GM19397 (cell line): ENCODE measurements around the gene HECTD4.
A peak's percentile ranks its signal among the peaks of the same experiment; 100 is the strongest.

Source experiments
- ATAC-seq: cut with Tn5 transposase; IDR thresholded peaks from one replicate; pipeline ENCODE4 v1.9.1; 2021; ENCODE audit warnings: mild to moderate bottlenecking, moderate library complexity; ENCODE audit not compliant: unreplicated experiment

HECTD4 gene

DNA sequence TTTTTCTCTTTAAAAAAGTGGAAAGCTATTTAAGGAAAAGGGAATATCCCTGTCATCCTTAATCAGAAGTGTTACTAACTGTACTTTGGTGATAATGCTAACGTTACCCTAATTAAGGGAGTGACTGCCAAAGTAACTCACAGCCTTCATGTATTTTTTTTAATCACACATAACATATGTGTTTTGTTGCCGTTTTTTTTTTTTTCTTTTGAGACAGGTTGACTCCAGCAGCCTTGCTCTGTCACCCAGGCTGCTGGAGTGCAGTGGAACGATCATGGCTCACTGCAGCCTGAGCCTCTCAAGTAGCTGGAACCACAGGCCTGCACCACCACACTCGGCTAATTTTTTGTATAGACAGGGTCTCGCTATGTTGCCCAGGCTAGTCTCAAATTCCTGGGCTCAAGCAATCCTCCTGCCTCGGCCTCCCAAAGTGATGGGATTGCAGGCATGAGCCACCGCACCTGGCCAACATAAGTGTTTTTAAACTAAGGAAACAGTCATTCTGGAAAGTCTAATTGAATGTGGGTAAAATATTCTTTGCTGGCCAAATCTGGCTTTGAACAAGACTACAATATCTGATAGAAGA is 56.5 kb downstream of the HECTD4 start:
- ATAC-seq = no peak

DNA sequence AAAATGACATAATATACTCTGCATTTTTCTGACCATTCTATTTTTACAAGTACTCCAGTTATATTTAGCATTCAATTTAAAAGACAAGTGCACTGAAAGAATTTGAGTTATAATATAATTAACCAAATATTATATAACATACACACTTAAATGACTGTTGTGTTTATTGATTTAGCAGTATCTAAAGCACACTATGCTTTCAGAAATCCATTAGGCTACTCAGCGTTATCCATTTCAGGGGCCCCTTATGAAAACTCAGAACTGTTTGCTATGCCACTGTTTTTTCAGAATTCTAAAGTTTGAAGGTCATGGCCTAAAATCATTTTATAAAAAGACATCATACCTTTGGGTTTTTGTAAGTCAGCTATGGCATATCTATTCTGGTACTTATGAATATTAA is 57.1 kb downstream of the HECTD4 start:
- no peak for ATAC-seq

DNA sequence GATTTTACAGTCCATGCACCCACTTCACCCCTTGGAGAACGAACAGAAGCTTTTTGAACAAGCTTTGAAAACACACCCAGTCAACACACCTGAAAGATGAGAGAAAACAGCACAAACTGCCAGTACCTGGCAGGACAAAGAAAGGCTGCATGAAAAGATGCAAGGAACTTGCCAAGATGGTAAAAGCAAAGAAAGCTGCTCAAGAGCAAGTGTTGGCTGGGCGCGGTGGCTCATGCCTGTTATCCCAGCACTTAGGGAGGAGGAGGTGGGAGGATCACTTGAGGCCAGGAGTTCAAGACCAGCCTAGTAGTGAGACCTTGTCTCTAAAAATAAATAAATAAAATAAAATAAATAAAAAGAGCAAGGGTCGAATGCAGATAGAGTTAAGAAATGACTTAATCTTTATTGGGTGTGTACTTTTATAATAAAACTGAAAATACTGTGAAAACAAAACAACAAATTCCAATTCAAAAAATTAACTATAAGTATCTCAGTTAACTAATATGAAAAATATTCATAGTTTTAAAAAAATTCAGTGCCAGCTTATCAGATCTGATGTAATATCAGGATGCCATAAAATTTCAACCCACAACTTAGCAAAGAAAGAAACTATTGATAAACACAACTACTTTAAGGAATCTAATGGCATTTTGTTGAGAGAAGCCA is 59.2 kb downstream of the HECTD4 start:
- no peak for ATAC-seq

DNA sequence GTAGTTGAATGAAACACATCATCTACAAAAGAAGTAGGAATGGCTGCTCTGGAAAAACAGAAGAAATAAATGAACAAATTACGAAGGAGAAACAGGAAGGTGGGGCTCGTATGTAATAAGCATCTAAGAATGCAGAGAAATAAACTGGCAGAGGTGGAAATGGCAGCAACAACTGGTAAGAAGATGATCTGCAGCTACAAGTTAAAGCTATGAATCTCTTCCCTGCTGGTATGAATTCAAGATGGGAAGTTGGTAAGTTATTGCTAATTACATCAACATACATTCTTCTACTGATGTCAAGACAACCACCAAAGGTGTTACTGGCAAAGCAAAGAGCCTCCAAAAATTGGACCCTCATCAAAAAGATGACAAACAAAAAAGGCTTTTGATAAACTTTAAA is 59.8 kb downstream of the HECTD4 start:
- ATAC-seq = no peak

DNA sequence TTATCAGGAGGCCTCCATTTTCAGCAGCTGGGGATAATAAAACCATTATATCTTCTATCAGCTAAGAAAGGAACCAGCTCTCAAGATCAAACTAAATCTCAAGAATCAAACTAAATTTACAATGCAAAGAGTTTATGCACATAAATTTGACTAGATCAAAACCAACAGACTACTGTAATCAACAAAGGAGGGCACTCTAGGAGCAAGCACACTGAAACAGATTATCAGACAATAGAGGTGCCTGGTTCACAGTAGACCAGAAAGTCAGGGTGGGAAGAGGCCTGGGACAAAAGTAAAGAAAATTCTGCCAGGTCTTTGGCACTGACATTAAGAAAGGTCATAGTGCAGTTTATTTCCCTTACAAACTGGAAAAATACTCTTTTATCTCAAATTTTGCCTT is 61.0 kb downstream of the HECTD4 start:
- no peak for ATAC-seq

DNA sequence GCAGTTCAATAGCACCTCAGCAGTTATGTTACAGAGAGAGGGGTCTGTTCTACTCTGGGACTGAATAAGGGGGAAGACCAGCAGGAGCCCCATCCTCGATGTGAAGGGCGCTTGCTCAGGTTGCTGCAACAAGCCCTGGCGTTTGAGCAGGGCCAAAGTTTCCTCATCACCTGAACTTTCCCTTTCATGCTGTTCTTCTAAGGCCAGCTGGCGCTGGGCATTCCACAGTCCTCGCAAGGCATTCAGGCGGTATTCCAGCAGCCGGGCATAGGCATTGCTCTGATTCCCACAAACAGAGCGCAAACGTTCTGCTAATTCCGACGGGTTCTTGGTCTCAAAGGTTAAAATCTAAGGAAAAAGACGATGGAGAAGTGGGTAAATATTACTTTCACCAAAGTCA is 62.8 kb downstream of the HECTD4 start:
- no peak for ATAC-seq

DNA sequence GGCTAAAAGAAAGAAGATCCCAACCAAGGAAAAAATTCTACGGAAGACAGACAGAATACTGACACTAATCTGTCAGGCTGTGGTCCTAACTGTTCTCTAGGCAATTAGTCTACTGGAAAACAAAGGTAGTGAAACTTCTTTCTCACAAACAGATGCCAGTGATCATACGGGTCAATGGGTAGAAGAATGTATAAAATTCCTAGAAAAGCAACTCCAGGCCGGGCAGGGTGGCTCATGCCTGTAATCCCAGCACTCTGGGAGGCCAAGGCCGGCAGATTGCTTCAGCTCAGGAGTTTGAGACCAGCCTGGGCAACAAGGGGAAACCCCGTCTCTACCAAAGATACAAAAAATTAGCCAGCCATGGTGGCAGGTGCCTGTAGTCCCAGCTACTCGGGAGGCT is 64.8 kb downstream of the HECTD4 start:
- no peak for ATAC-seq

DNA sequence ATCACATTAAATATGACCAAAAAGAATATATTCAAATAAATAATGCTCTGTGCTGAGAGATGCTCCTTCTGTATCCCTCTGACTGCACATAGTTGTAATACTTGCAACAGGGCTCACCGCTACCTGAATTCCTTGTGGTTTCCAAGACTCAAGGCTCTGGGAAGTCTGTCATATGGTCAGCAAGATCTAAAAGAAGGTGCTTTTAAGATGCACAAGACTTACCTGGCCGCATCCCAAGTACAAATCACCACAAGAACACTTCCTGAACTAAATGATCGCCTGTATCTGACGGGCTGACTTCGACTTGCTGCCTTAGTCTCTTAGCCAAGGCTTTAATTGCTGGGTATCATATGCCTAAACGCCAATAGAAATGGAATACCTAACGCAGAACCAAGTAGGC is 67.2 kb downstream of the HECTD4 start:
- no peak for ATAC-seq

DNA sequence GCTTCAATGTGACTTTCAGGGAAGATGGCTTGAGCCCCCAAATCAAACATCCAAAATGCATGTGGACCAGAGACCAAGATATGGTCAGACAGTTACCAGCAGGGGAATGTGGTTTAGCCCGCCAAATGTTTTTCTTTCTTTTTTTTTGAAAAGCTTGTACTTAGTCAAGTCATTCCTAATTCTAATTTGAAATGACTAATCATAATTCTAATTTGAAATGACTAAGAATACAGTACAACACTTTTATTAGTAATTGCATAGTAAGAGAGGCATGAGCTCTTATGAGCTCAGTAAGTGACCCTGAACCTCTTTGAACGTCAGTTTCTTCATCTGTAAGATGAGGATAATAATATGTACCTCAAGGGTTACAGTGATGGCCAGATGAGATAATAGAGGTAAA is 72.4 kb downstream of the HECTD4 start:
- no peak for ATAC-seq

DNA sequence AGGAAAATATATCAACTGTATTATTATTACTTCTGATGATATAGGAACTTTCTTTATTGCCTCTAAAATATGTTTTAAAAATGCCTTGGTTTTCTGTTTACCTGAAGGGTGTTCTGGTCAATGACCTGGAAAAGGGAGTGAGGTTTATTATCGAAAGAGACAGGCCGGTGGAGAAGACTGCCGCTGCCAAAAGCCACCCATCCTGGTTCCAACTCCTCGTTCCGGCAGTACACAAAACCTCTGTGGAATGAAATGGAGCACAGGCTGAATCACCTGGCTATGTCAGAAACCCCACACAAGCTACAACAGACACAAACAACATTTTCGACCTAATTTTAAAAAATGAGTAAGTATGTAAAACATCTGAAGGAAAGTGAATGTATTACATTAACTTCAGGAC is 73.6 kb downstream of the HECTD4 start:
- no peak for ATAC-seq

DNA sequence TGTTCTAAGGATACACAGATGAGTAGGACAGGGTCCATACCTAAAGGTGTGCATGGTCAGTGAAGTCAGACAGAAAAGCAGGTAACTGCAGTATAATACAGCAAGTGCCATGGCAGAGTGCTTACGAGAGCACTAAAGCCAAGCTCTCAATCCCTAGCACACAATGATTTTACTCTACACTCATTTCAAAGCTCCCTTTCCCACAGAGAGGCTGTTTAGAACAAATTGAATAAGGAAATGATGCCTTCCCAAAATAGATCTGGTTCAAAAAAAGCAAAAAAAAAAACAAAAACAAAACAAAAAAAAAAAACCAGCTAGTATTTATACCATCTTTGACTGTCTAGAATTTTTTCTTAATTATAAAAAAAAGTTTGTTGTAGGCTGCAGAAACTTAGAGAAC is 74.1 kb downstream of the HECTD4 start:
- no peak for ATAC-seq

DNA sequence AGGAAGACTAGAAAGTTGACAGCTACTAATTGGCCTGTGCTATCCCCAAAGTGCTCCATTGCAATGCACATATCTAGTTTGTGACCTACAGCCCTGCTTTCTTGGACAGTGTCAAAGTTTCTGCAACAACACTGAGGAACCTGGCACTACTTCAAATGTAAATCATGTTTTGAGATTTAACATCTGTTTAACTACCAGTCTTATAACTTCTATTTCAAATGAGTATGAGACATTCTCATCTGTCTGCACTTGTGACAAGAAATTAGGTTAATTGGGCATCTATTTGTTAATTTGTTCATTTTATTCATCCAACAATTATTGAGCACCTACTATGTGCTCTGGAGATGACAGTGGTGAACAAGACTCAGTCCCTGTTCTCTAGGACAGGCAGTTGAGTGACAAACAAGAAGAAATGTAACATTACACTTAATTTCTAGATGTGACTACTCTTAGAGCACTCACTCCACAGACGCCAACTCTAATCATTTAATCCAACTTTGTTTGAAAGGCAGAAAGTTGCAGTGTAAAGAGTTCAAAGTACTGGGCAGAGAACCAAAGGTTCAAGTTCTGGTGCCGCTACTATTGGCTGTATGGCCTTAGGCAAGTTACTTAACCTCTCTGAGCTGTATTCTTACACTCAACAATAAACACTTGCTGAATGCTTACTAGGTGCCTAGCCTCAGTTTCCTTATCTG is 74.8 kb downstream of the HECTD4 start:
- no peak for ATAC-seq

DNA sequence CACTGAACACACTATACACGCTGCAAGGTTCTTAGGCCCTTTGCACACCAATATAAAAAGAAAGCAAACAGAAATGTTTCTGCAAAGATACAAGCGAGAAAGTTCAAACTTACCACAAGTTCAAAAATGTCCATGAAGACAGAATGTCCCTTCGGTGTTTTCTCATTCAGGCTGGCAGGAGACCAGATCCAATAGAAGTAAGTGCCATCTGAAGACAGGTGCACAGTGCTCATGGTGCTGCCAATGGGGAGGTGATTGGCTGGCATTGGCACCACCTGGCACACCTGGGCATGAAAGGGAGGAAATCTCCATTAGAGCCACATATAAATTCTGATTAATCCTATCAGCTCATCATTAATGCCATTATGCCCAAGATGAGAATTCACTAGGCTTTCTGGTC is 76.3 kb downstream of the HECTD4 start:
- no peak for ATAC-seq

DNA sequence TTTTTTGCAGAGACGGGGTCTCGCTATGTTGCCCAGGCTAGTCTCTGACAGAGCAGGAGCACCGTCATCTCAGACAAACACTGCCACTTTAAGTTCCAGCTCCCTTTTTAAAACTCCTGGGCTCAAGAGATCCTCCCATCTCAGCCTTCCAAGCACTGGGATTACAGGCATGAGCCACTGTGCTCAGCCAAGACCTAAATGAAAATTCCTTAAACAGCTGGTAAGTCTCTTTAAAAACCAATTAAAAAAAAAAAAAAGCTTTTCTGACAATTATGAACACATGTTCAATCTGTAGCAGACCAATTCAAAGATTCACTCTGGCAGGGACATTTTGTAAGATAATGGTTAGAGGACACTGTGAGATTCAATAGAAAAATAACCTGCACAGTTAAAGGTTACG is 77.8 kb downstream of the HECTD4 start:
- no peak for ATAC-seq

DNA sequence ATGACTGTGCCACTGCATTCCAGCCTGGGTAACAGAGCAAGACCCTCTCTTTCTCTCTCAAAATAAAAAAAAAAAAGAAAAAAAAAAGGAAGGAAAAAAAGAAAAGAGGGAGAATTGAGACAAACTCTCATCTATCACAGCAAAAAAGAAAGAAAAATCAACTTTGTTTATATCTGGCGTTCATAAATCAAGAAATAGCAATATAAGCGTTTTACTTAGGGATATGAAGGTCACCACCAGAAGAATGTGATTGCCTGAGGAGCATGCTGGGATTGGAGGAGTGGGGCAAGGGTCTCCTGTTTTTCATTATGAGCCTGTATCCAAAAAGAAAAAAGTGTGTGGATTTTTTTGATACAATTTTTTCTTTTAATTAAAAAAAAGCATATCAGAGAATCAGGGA is 78.4 kb downstream of the HECTD4 start:
- ATAC-seq = no peak

DNA sequence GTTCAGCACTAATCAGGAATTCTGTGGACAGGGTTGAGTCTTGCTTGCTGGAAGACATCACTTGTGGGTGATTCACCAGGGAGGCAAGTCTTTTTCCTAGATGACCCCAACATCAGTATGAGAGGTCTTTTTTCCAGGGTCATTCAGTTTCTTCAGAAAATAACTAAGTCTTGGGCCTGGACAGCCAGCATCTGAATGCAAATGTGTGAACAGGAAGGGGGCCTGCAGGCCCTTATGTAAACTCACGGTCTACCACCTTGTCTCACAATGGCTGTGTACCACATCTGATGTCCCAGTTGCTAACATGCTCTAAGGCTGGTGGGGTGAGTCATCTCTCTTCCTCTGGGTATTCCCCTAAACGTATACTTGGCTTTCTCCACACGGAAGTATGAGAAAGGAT is 79.2 kb downstream of the HECTD4 start:
- ATAC-seq = peak; percentile 90

DNA sequence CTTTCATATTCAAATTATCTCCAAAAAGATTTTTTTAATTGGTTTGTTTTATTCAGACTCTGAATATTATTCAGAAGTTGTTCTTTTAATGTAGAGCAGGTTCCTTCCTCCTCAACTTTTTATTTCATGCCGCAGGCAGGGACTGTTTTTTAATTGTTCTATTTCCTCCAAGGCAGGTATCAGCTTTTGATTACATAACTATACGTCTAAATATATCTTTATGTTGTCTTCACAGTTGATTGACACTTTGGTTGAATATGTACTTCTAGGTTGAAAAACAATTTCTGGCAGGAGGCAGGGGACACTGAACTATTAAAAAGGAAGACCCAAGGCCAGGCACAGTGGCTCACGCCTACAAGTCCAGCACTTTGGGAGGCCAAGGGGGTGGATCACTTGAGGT is 82.5 kb downstream of the HECTD4 start:
- no peak for ATAC-seq

DNA sequence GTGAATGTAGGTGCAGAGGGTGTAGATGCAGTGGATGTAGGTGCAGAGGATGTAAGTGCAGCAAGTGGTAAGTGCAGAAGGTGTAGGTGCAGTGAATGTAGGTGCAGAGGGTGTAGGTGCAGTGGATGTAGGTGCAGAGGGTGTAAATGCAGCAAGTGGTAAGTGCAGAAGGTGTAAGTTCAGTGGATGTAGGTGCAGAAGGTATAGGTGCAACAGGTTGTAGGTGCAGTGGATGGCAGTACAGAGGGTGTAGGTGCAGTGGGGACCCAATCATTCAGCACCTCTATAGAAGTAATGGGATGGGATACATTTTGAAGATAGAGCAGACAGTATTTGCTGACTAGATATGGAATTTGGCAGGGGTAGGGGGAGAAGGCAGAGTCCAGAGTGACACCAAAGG is 85.0 kb downstream of the HECTD4 start:
- ATAC-seq = no peak

DNA sequence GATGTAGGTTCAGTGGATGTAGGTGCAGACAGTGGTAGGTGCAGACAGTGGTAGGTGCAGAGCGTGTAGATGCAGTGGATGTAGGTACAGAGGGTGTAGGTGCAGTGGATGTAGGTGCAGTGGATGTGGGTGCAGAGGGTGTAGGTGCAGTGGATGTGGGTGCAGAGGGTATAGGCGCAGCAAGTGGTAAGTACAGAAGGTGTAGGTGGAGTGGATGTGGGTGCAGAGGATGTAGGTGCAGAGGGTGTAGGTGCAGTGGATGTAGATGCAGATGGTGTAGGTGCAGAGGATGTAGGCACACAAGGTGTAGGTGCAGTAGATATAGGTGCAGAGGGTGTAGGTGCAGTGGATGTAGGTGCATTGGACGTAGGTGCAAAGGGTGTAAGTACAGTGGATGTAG is 86.0 kb downstream of the HECTD4 start:
- no peak for ATAC-seq

DNA sequence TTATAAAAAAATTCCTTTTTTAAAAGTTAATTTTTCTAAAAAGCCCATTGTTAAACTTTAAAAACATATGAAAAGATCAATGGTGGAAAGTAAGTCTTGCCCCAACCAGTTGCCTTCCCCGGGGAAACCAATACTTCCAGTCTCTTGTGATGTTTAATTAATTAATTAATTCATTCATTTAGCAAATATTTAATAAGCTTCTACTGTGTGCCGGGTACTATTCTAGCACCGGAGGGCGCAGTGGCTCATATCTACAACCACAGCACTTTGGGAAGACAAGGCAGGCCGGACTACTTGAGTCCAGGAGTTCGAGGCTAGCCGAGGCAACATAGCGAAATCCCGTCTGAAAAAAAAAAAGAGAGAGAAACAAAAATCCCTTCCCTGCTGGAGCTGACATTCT is 87.4 kb downstream of the HECTD4 start:
- no peak for ATAC-seq

DNA sequence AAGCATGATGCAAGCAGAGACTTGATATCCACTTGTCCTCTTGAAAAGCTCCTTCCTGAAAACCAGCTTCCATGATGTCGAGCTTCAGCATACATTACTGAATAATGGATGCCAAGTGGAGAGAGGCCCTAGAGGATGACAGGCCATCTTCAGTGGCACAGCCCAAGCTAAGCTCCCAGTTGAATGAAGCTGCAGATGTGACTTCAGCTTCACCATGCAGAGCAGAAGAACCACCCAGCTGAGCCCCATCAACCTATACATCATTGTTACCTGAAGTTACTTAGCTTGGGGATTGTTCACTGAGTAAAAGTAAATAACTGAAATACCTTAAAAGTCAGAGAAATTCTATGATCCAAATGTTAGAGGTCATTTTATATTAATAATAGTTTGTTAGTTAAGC is 93.6 kb downstream of the HECTD4 start:
- no peak for ATAC-seq

DNA sequence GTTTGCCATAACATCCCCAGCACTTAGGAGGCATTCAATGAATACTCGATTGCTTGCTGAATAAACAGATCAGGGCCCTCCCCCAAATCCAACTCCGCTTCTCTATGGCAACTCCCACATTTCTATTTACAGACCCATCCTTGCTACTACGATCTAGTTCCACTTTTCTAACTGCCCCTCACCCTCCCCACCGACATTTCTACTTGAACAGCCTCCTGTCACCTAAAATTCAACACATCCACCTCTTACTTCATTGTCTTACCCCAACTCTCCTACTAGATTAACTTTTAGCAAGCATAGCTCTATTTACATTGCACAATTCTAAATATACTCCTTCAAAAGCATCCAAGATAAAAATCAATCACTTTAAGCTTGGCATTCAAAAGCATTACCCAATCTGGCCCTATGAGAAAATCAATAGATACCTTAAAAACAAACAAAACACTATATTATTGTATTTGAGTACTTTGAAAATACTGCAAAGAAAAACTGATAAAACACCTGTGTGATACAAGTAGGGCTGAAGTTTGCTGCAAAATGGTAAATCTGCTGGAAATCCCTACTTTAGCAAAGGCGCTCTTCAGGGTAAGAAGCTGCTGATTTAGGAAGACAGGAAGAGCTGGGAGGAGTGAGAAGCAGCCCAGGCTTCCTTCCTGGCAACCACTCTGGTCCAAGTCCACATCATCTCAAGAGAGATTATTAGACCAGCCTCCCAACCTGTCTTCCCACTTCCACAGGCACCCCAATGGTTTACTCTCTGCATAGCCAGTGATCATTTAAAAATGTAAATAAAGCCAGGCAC is 96.4 kb downstream of the HECTD4 start:
- no peak for ATAC-seq
